Fibroblast of peridontal ligament (primary cell): Measurements from ENCODE around the gene DDX39B.
"Not testable (repeated sequence)": the region's sequence is repeated elsewhere in the genome, so short reads cannot be mapped to it uniquely, and the experiment has no call there.

Source experiments
- DNase-seq: peaks from one replicate; pipeline ENCODE4 v3.0.0-alpha.2; 2010; ENCODE audit errors: extremely low read depth

The DDX39B gene

GRCh38 chr6:31541658-31542521, at the start of gene DDX39B:
DDX39B (minus strand) TSS chr6:31542003; CDS start chr6:31540532, 1,471 bp downstream.
- DNase-seq, result peak; percentile 98

- not testable (repeated sequence) for DNase-seq
These were observed 48.9 kb upstream of the DDX39B start for GRCh38 chr6:31590691-31591090.

GRCh38 chr6:31588871-31589650, 47.3 kb upstream of the DDX39B start:
- no peak for DNase-seq

GRCh38 chr6:31587791-31588777, 46.3 kb upstream of the DDX39B start:
- DNase-seq, result peak; percentile 11

- DNase-seq, result no peak
These were observed 44.9 kb upstream of the DDX39B start for GRCh38 chr6:31586599-31587281.

- DNase-seq, result no peak
These were observed 44.2 kb upstream of the DDX39B start, which contains the start of gene LST1 for GRCh38 chr6:31586008-31586407. LST1 (plus strand) TSS chr6:31586277; CDS start chr6:31587300, 1,023 bp downstream.

- no peak for DNase-seq
These were observed 43.7 kb upstream of the DDX39B start for GRCh38 chr6:31585491-31585890.

- no peak for DNase-seq
These were observed 40.4 kb upstream of the DDX39B start, which contains the start of gene LTB for GRCh38 chr6:31582230-31582643. LTB (minus strand) TSS chr6:31582424; CDS start chr6:31582417, 7 bp downstream.

- peak; percentile 6 for DNase-seq
These were observed 39.8 kb upstream of the DDX39B start for GRCh38 chr6:31581434-31582229.

- DNase-seq, result peak; percentile 63
These were observed 39.1 kb upstream of the DDX39B start for GRCh38 chr6:31580807-31581433.

GRCh38 chr6:31580438-31580740, 38.6 kb upstream of the DDX39B start:
- DNase-seq, result no peak

- DNase-seq, result no peak
These were observed 38.0 kb upstream of the DDX39B start for GRCh38 chr6:31579546-31580437.

GRCh38 chr6:31579119-31579505, 37.3 kb upstream of the DDX39B start:
- no peak for DNase-seq

- DNase-seq, result no peak
These were observed 36.6 kb upstream of the DDX39B start for GRCh38 chr6:31578184-31579118.

GRCh38 chr6:31577579-31577966, 35.8 kb upstream of the DDX39B start:
- DNase-seq, result no peak

- DNase-seq, result no peak
These were observed 35.2 kb upstream of the DDX39B start for GRCh38 chr6:31576897-31577578.
